ENCODE data around the gene SHKBP1. TPM values are rescaled to one million over a fixed set of nuclear protein-coding genes. Genes with fewer than 3 reads are reported as not detected.

SHKBP1 gene, protein sequence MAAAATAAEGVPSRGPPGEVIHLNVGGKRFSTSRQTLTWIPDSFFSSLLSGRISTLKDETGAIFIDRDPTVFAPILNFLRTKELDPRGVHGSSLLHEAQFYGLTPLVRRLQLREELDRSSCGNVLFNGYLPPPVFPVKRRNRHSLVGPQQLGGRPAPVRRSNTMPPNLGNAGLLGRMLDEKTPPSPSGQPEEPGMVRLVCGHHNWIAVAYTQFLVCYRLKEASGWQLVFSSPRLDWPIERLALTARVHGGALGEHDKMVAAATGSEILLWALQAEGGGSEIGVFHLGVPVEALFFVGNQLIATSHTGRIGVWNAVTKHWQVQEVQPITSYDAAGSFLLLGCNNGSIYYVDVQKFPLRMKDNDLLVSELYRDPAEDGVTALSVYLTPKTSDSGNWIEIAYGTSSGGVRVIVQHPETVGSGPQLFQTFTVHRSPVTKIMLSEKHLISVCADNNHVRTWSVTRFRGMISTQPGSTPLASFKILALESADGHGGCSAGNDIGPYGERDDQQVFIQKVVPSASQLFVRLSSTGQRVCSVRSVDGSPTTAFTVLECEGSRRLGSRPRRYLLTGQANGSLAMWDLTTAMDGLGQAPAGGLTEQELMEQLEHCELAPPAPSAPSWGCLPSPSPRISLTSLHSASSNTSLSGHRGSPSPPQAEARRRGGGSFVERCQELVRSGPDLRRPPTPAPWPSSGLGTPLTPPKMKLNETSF
- total RNA-seq, result 56.2 and 72.0 TPM in 2 replicates

DNA sequence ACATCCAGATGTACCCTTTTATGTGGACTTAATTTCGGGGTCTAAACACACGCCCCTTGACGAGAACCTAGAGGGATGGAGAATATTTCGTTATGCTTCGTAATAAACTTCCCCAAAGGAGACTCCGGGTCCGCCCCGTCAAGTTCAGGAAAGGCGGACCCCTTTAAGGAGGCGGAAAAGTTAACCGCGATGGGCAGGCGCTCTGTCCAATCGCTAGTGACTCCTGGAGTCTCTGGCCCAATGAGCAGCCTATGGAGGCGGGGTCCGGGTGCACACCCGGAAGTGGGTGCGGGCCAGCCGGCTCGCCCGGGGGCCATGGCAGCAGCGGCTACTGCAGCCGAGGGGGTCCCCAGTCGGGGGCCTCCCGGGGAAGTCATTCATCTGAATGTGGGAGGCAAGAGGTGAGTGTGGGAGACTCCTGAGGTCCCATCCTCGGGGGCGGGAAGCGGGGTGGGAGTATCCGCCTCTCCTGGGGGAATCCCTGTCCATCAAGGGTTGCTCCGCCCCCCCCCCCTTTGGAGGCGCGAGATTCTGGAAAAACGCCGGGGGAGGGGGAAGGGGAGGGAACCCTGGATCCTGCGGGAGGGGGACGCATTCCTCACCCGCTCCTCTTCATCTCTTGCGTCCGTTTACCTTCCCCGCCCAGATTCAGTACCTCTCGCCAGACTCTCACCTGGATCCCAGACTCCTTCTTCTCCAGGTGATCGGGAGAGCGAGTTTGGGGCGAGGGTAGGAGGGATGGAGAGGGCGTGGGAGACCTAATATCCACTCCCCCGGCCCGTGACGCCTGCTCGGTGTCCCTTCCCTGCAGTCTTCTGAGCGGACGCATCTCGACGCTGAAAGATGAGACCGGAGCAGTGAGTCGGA, at the start of gene SHKBP1:
Gene SHKBP1 (plus strand): TSS at position 289 of the 867 bp plus-strand sequence. CDS start 27 bp downstream, at position 316.

DNA sequence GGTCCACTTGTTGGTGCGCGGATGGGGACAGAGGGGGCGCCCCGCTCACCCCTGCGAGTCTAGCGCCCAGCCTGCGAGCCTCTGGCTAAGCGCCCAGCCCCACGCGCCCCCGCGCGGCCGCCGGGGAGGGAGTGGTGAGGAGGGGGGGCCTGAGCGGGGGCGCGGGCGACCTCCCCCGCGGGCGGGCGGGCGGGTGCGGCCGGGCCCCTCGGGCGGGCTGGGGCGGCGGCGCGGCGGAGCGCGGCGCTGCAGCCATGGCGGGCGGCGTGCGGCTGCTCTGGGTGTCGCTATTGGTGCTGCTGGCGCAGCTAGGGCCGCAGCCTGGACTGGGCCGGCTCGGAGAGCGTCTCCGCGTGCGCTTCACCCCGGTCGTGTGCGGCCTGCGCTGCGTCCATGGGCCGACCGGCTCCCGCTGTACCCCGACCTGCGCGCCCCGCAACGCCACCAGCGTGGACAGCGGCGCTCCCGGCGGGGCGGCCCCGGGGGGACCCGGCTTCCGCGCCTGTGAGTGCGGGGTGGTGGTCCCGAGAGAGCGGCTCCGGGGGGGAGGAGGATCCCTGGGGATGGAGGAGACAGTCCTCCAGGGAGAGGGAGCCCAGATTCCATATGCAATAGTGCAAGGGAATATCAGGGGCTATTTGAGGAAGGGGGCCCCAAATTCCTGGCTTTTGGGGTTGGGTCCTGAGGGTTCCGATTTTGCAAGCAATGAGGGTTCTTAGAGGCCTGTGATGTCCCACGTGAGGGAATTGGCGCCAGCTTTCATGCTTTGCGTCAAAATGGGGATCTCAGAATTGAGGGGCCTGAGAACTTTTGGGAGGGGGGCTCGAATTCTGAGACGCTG, 24.7 kb downstream of the SHKBP1 start, which contains the start of gene LTBP4:
Gene LTBP4 (plus strand): TSS at position 236 of the 841 bp plus-strand sequence. CDS start 19 bp downstream, at position 255.

Other genes with a start within 250 kb of the SHKBP1 start
- 12.0 and 12.3 TPM in 2 replicates for gene C19orf47, start 228.5 kb upstream of the SHKBP1 start, total RNA-seq
- gene PLD3, start 228.2 kb upstream of the SHKBP1 start, total RNA-seq, result 374 and 448 TPM in 2 replicates
- gene HIPK4, start 186.7 kb upstream of the SHKBP1 start, total RNA-seq, result not detected in 2 replicates
- gene PRX, start 163.5 kb upstream of the SHKBP1 start, total RNA-seq, result 1.8 and 2.4 TPM in 2 replicates
- 16.8 and 22.9 TPM in 2 replicates for gene SERTAD1, start 150.9 kb upstream of the SHKBP1 start, total RNA-seq
- gene SERTAD3, start 132.5 kb upstream of the SHKBP1 start, total RNA-seq, result 23.3 and 27.8 TPM in 2 replicates
- gene BLVRB, start 111.1 kb upstream of the SHKBP1 start, total RNA-seq, result 118 and 131 TPM in 2 replicates
- gene SPTBN4, start 109.9 kb upstream of the SHKBP1 start, total RNA-seq, result 0.90 and 3.2 TPM in 2 replicates
- 45.9 and 59.1 TPM in 2 replicates for gene LTBP4, start 24.5 kb downstream of the SHKBP1 start, total RNA-seq
- gene NUMBL, start 113.8 kb downstream of the SHKBP1 start, total RNA-seq, result 37.2 and 43.6 TPM in 2 replicates
- gene COQ8B, start 140.0 kb downstream of the SHKBP1 start, total RNA-seq, result 19.3 and 23.8 TPM in 2 replicates
- gene ITPKC, start 140.2 kb downstream of the SHKBP1 start, total RNA-seq, result 17.8 and 17.9 TPM in 2 replicates
- gene ACTMAP, start 173.6 kb downstream of the SHKBP1 start, total RNA-seq, result 1.6 and 2.9 TPM in 2 replicates
- gene SNRPA, start 174.3 kb downstream of the SHKBP1 start, total RNA-seq, result 36.8 and 62.7 TPM in 2 replicates
- not detected in 2 replicates for gene MIA, start 198.6 kb downstream of the SHKBP1 start, total RNA-seq
- 28.9 and 30.1 TPM in 2 replicates for gene RAB4B, start 201.4 kb downstream of the SHKBP1 start, total RNA-seq
- gene EGLN2, start 222.3 kb downstream of the SHKBP1 start, total RNA-seq, result 64.8 and 99.0 TPM in 2 replicates